HL-60/S4 treated with phorbol 12-myristate 13-acetate at 8.2 ng/mL for 4 days and 3 days (cell line): ENCODE data around the gene CADM3.

Experiments
- in situ Hi-C: fragments of 300-500 bp; cut with MboI; formaldehyde crosslinking; loops from 2 replicates; pipeline ENCODE4 v1.15.0; 2022; ENCODE audit warnings: low sequenced_read_pairs

The CADM3 gene

GRCh38 chr1:159171254-159171687 lies at the start of gene CADM3:
TSS of gene CADM3 (plus strand) at chr1:159171615. CDS start at chr1:159171766, 151 bp downstream.
- in situ Hi-C loops: no loop called here

- in situ Hi-C loops: no loop called here
These were observed 49.3 kb upstream of the CADM3 start for GRCh38 chr1:159122005-159122621.

- in situ Hi-C loops: no loop called here
These were observed 47.8 kb upstream of the CADM3 start for GRCh38 chr1:159123587-159123986.

- in situ Hi-C loops: no loop called here
These were observed 39.0 kb upstream of the CADM3 start for GRCh38 chr1:159132271-159132881.

- in situ Hi-C loops: no loop called here
These were observed 30.9 kb upstream of the CADM3 start for GRCh38 chr1:159140474-159140873.

GRCh38 chr1:159141584-159142390 lies 29.6 kb upstream of the CADM3 start:
- in situ Hi-C loops: no loop called here

- in situ Hi-C loops: no loop called here
These were observed 29.1 kb upstream of the CADM3 start for GRCh38 chr1:159142391-159142663.

- in situ Hi-C loops: no loop called here
These were observed 28.5 kb upstream of the CADM3 start for GRCh38 chr1:159142726-159143510.

- in situ Hi-C loops: no loop called here
These were observed 26.8 kb upstream of the CADM3 start for GRCh38 chr1:159144571-159144970.

- in situ Hi-C loops: no loop called here
These were observed 24.4 kb upstream of the CADM3 start for GRCh38 chr1:159146980-159147379.

- in situ Hi-C loops: no loop called here
These were observed 19.4 kb upstream of the CADM3 start for GRCh38 chr1:159152031-159152430.

- in situ Hi-C loops: no loop called here
These were observed 10.3 kb upstream of the CADM3 start for GRCh38 chr1:159161001-159161718.

GRCh38 chr1:159161719-159162026 lies 9.7 kb upstream of the CADM3 start:
- in situ Hi-C loops: no loop called here

GRCh38 chr1:159162516-159163265 lies 8.7 kb upstream of the CADM3 start:
- in situ Hi-C loops: no loop called here

GRCh38 chr1:159163614-159164228 lies 7.7 kb upstream of the CADM3 start:
- in situ Hi-C loops: no loop called here

- in situ Hi-C loops: no loop called here
These were observed 3.4 kb upstream of the CADM3 start for GRCh38 chr1:159168043-159168442.

GRCh38 chr1:159170639-159171038 lies 776 bp upstream of the CADM3 start:
- in situ Hi-C loops: no loop called here

- in situ Hi-C loops: no loop called here
These were observed 480 bp downstream of the CADM3 start for GRCh38 chr1:159171688-159172501.
